ENCODE data around the gene DNAH10. TPM values are rescaled to one million over a fixed set of nuclear protein-coding genes. Genes with fewer than 3 reads are reported as not detected.

Gene DNAH10
- total RNA-seq, 1 experiment from 2014 or later, result 0.17 TPM

GRCh38 chr12:123757561-123757960 lies 4.5 kb upstream of the DNAH10 start:
- Histone ChIP-seq H2AFZ (ENCODE audit: low read length) (no peak overlapping the region), H3K27ac (ENCODE audit: insufficient read length, low read depth, low read length) (no peak overlapping the region), H2BK120ac (ENCODE audit: low read depth, low read length, poor library complexity, severe bottlenecking) (no peak overlapping the region), H3K23ac (ENCODE audit: insufficient read length, low read depth, low read length) (no peak overlapping the region), H3K79me1 (ENCODE audit: insufficient read depth, low read depth, low read length, poor library complexity, severe bottlenecking) (no peaks in the 10 kb centered on the region), H4K8ac (replicated peaks; ENCODE audit: insufficient read length, low read depth, low read length) (no peak overlapping the region), H2AK5ac (ENCODE audit: insufficient read length, low read length) (no peak overlapping the region), H3K4me2 (ENCODE audit: insufficient read depth, insufficient read length, low read length) (no peak overlapping the region), H2BK15ac (ENCODE audit: low read depth, low read length) (no peak overlapping the region), H3K4me1 (ENCODE audit: insufficient read depth, low read length) (no peaks in the 10 kb centered on the region), H3K9ac (ENCODE audit: extremely low read depth, insufficient read length, low read length) (no peak overlapping the region), H3K4ac (ENCODE audit: low read depth, low read length) (no peak overlapping the region), H2BK20ac (ENCODE audit: low read depth, low read length, poor library complexity, severe bottlenecking) (no peak overlapping the region), H2BK12ac (ENCODE audit: insufficient read length, low read depth, low read length) (no peak overlapping the region), H2BK5ac (ENCODE audit: insufficient read length, low read length) (no peak overlapping the region), H3K18ac (ENCODE audit: insufficient read length, low read depth, low read length) (no peak overlapping the region), H3K14ac (ENCODE audit: insufficient read depth, low read length) (no peak overlapping the region), H3T11ph (ENCODE audit: low read length) (no peak overlapping the region), H3K56ac (ENCODE audit: insufficient read length, low read depth, low read length) (no peak overlapping the region), H4K91ac (ENCODE audit: insufficient read length, low read depth, low read length) (no peak overlapping the region), H4K20me1 (ENCODE audit: control insufficient read depth, insufficient read depth, insufficient read length) (no peaks in the 10 kb centered on the region), H3K79me2 (ENCODE audit: insufficient read depth, low read length) (no peaks in the 10 kb centered on the region), H3K9me3 (ENCODE audit: control insufficient read depth, low read depth, low read length) (no peaks in the 10 kb centered on the region), H3K23me2 (ENCODE audit: insufficient read length, low read depth, low read length, poor library complexity, severe bottlenecking) (peaks cover 8% of the 10 kb centered on the region), H3K27me3 (ENCODE audit: insufficient read depth, low read length) (no peaks in the 10 kb centered on the region), H4K5ac (ENCODE audit: insufficient read length, low read depth, low read length) (no peak overlapping the region)
- DNase-seq, result no peak
- Mint-ChIP-seq H3K36me3 (ENCODE audit: insufficient read depth in 1 of 3, low read depth in 3 of 3) (peaks cover 21 to 45% (median 35%) of the 10 kb centered on the region in 3 experiments; a peak in 6 of 7 replicates), H3K27me3 (ENCODE audit: low read depth) (peaks cover 1% of the 10 kb centered on the region), H3K4me1 (peaks cover 5 to 6% of the 10 kb centered on the region in 2 experiments), H3K27ac (no peak overlapping the region), H3K4me3 (no peak overlapping the region), H3K9me3 (no peaks in the 10 kb centered on the region)
- no CpG with 5 or more reads among the region's 6 CpGs for WGBS (ENCODE audit: extremely low coverage, insufficient read length, low lambda C conversion rate)
- TF ChIP-seq CTCF (conservative IDR thresholded peaks at IDR 0.05), result no peak

Data from H9 (cell line).